Ammon's horn (tissue), 1 donor: ENCODE measurements around the gene CALU.

ENCODE experiments used
- DNase-seq: peaks from one replicate; pipeline ENCODE4 v3.0.0-alpha.2; 2016; ENCODE audit warnings: low spot score

The CALU gene

DNA sequence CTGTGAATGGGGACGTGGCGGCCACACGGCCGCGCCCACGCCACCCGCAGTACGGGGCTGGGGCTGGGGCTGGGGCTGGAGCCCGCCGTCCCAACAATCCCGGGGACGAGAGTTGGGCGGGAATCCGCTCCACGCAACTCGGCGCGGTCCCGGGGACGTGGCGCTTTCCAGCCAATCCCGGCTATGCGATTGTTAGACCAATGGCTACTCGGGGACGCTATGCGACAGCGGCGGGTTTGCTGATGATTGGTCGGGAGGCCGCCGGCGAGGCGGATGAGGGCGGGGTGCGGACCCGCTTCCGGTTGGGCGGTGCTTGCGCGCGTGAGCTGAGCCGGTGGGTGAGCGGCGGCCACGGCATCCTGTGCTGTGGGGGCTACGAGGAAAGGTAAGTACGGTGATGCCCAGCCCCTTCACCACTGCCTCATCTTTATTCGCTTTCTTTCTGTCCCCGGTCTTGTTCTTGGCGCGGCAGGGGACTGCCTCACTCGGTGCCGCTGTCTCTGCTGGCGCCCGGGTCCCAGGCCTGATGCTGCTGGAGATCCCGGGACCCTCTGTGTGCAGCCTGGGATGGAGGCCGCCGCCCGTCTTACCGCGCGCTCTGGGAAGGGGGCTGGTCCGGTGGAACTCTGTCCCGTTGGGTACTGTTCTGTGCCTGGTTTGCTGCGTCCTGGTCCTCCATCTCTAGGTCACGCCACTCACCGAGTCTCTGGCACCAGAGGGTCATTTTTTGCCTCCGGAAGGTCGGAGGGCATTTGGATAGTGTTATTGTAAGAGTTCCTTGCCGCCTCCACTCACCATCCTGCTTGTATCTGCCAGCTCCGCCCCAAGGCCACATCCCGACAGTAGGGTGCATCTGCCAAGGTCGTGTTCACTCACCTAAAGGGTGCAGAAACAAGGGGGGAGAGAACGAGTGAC, at the start of gene CALU:
Gene CALU, plus strand, starts transcription at position 312 of the 915 bp plus-strand sequence. CDS start 9,225 bp downstream, outside the sequence.
- DNase-seq = peak; percentile 97

DNA sequence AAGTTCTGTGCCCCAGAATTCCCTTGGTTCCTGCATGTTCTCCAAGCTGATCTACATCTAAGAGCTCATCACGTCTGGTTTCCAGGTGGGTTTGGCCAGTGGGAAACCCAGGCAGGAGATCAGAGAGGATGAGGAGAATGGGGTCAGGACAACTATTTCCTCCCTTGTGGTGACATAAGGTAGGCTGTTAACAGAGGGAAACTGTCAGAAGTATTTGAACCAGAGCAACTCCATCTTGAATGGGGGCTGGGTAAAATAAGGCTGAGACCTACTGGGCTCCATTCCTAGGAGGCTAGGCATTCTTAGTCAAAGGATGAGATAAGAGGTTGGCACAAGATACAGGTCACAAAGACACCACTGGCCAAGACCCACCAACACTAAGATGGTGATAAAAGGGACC, 47.9 kb upstream of the CALU start:
- DNase-seq = no peak

DNA sequence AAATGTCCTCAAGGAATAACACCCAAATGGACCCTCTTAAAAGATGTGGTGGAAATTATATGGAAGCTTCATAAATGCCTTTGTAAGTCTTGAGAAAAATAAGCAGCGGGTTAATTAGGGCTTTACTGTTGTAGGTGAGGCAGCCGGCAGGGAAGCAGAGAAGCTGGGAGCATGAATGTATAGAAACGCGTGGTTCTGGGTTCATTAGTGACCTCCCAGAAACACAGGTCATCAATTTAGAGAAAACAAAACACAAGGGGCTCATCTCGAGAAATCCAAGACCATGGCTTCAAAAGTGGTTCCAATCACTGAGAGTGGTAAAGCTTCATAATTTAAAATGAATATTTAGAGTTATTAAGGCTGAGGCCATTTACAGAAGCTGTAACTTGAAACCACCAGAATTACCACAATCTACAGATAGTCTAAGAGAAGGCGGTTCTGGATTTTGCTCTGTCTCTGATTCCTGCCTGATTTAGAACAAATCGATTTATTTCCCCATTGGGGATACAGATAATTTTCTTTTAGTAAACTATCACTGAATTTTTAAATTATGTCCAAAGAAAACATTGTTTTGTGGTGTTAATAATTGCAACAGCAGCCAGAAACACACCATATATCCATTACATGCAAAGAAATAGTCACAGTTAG, 46.4 kb upstream of the CALU start:
- no peak for DNase-seq

- DNase-seq = no peak
Measured at GRCh38 chr7:128693373-128694015, 45.7 kb upstream of the CALU start.

- DNase-seq = no peak
Measured at GRCh38 chr7:128694738-128695137, 44.4 kb upstream of the CALU start.

DNA sequence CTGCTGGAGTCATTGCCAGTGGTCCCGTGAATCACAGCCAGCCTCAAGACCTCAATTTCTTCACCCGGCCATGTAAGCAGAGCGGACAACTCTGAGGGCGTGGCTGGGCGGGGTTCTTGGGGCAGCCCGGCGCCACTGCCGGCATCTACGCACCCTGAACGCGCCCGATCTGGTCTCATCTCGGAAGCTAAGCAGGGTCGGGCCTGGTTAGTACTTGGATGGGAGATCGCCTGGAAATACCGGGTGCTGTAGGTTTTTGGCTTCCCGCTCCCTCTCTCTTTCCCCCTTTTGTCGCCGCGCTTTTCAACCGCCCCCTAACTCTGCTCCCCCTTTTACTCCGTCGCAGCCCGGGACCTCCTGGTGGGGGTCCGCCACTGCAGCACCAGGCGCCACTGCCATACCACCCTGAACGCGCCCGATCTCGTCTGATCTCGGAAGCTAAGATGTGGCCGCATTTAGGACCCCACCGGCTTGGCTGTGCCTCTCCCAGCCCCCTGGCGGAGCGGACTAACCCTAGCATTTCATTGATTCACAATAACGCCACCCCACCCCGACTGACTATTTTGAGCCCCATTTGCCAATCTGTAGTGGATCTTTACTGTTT, 41.8 kb upstream of the CALU start:
- DNase-seq = peak; percentile 11

- no peak for DNase-seq
Measured at GRCh38 chr7:128699196-128699712, 39.9 kb upstream of the CALU start.

DNA sequence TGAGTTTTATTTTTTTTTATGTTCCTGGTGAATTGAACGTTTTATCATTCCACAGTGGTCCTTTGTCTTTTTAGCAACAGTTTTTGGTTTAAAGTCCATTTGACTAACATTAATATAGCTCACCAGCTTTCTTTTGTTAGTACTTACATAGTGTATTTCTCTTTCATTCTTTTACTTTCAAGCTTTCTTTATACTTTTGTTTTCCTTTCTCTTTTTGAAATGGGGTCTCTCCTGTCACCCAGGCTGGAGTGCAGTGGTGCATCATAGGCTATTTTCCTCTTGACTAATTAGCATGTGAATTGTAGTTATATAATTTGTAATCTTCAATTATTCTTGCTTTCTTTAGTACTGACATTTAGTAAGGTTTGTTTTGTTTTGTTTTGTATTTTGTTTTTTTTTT, 39.3 kb upstream of the CALU start:
- no peak for DNase-seq

GRCh38 chr7:128701062-128701785, 37.9 kb upstream of the CALU start:
- DNase-seq = no peak

GRCh38 chr7:128703609-128704241, 35.4 kb upstream of the CALU start:
- no peak for DNase-seq

GRCh38 chr7:128705891-128706333, 33.2 kb upstream of the CALU start:
- no peak for DNase-seq

DNA sequence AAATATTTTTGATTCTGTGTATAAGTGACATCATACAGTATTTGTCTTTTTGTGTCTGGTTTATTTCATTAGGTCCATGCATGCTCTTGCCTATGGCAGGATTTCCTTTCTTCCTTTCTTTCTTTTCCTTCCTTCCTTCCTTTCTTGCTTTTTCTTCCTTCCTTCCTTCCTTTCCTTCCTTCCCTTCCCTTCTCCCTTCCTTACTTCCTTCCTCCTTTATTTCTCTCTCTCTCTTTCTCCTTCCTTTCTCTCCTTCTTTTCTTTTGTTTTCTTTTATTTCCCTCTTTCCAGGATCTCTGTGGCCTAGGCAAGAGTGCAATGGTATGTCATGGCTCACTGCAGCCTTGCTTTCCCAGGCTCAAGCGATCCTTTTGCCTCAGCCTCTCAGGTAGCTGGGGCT, 31.4 kb upstream of the CALU start:
- no peak for DNase-seq

DNA sequence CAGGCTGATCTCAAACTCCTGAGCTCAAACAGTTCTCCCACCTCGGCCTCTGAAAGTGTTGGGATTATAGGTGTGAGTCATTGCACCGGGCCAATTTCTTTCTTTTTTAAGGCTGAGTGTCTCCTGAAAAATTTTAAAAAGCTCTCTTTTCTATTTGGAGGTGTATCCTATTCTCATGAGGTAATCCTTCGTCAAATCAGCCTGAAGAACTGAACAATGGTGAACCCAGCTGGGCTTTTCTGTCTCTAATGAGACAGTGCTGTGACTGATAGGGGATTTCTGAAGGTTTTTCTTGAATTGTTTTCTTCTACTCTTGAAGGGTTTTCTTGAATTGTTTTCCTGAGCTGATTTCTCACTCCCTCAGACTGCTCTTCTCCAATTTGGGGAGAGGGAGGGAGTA, 30.9 kb upstream of the CALU start:
- DNase-seq = no peak

DNA sequence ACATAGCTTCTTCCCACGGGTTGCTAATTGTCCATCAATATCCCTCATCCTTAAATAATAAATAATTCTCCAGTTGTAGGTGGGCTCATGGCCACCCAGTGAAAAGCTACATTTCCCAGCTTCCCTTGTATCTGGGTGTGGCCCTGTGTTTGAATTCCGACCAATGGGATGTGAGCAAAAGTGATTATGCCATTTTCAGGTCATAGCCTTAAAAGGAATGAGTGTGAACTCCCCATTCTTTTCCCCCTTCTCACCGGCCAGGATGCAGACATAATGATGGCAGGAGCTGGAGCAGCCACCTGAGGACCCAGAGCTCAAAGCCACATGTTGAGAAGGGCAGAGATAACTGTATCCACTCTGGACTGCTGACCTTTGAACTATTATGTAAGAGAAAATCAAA, 30.3 kb upstream of the CALU start:
- no peak for DNase-seq

- DNase-seq = no peak
Measured at GRCh38 chr7:128710481-128710880, 28.7 kb upstream of the CALU start.

GRCh38 chr7:128713794-128714193, 25.4 kb upstream of the CALU start:
- DNase-seq = no peak

DNA sequence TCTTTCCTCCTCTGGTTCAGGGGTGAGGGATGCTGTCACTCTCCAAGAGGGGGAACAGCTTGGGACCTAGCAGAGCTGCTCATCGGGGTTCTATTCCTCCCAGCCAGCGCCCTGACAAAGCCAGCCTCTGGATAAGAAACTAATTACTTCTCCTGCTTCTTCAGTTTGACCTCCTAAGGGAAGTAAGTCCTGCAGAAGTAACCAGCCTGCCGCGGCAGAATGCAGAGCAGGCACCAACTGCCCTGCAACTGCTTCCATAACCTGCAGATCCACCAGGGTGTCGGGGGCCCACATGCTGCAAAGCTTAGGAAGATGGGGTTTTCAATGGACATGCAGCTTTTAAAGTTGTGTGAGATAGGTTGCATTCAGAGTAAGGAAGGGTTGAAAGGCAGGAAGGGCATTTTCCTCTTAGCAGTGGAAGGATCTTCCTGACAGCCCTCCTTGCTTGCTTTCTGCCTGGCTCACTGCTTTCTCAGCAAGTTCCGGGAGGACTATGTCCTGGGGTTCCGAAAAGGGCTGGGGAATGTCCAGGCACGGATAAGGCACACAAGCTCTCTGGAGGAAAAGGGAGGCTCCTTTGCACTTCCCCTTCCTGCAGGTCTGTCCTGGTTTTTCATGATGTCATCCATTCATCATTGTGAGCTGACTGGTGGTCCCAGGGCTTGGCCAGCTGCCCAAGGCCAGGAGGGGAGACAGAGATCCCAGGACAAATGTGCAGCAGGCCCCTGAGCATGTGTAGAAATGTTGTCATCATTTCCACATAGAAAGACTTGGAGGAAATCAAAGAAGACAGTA, 24.3 kb upstream of the CALU start:
- no peak for DNase-seq

DNA sequence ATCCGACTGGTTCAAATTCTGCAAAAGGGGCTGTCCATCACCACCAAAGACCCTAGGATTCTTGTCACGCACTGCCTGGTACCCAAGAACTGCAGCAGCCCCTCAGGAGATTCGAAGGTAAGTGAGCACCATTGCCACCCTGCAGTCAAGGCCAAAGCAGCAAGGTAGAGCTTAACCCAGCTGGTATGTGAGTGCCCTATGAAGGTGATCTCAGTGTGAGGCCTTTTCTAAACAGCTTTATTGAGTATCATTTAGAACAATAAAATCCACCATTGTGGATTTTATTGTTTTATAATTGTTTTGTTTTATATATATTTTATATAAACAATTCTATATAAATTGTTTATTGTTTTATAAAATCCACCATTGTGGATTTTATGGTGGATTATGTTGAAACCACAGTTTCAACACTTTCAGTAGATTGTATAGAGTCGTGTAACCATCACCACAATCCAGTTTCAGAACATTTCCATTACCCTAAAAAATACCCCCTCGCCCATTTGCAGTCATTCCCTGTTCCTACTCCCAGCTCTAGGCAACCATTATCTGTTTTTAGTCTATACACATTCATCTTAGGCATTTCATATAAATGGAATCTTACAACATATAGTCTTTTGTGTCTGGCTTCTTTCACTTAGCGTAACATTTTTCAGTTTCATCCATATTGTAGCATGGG, 20.1 kb upstream of the CALU start:
- DNase-seq = no peak

GRCh38 chr7:128721376-128721775, 17.8 kb upstream of the CALU start:
- DNase-seq = no peak

DNA sequence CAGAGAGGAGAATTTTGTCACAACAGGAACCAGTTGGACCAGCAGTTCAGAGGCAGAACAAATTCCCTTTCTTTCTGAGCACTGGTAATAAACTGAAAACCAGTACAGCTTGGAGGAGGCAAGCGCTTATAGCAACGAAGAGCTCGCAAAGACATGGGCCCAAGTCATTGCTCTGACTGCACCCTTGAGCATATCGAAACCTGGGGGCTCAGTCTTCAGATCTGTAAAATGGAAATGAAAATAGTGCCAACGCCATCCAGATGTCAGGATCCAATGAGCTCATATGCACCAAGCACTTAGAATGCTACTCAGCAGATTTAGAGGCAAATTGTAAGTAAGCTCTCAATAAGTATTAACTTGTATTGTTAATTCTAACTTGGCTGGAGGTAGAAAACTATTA, 14.4 kb upstream of the CALU start:
- no peak for DNase-seq
